MV-4-11 (cell line): ENCODE data around the gene ABL2.
"Not testable (repeated sequence)": the region's sequence is repeated elsewhere in the genome, so short reads cannot be mapped to it uniquely, and the experiment has no call there.

Experiments
- DNase-seq: peaks from one replicate; lab custom pipeline; 2025; lab: John Stamatoyannopoulos, UW

Gene ABL2

DNA sequence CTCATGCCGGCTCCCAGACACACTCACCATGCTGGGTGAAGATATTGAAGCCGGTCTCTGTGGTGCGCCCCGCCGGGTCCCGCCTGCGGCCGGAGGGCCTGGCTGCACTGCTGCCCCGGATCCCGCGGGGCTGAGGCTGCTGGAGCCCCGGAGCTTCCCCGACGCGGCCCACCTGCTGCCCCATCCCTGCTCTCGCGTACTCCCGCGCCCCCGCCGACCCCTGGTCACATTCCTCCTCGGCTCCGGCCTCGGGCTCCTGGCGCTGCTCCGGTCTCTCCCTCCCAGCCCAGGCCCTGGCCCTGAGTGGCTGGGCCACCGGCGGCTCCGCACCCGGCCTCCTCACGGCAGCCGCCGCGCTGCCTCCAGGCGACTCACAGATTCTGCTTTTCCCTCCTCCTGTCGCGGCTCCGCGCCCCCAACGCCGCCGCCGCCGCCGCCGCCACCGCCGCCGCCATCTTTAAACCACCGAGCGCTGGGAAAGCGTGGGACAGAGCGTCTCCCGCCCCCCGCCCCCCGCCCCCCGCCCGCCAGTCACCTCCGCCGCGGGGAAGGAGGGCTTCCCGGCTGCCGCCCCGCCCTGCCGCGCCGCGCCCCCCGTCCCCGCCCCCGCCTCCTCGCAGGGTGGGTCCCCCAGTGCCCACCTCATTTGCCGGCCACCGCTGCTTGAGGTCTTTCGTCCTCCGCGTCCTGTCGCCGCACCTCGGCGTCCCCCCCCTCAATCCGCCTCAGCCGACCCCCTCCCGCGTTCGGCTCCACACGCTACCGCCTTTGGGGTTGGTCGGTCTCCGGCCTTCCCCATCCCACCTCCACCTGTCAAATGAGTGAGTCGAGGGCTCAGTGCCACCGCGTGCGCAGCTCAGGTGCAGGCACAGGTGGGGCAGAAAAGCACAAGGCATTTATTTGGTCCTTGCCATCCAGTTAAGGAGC, at the start of gene ABL2:
ABL2 (minus strand) TSS at position 464 of the 927 bp plus-strand sequence; CDS start at position 184, 280 bp downstream.
- DNase-seq, result no peak

DNA sequence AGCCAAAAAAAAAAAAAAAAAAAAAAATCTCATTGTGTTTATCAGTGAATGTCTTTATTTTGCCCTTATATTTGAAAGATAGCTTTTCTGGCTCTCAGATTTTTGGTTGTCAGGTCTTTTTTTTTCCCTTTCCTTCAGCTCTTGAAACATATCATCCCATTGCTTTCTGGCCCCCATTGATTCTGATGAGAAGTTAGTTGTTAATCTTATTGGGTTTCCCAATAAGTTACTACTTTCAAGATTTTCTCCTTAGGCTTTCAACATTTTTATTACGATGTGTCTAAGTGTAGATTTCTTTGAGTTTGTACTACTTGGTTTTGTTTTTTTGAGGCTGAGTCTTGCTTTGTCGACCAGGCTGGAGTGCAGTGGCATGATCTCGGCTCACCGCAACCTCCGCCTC, 49.4 kb upstream of the ABL2 start:
- no peak for DNase-seq

DNA sequence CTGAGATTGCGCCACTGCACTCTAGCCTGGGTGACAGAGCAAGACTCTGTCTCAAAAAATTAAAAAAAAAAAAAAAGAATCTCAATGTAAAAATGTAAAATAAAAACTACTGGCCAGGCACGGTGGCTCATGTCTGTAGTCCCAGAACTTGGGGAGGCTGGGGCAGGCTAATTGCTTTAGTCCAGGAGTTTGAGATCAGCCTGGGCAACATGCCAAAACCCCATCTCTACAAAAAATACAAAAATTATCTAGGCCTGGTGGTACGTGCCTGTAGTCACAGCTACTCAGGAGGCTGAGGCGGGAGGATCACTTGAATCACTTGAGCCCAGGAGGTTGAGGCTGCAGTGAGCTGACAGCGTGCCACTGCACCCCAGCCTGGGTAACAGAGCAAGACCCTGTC, 44.9 kb upstream of the ABL2 start:
- DNase-seq, result not testable (repeated sequence)

DNA sequence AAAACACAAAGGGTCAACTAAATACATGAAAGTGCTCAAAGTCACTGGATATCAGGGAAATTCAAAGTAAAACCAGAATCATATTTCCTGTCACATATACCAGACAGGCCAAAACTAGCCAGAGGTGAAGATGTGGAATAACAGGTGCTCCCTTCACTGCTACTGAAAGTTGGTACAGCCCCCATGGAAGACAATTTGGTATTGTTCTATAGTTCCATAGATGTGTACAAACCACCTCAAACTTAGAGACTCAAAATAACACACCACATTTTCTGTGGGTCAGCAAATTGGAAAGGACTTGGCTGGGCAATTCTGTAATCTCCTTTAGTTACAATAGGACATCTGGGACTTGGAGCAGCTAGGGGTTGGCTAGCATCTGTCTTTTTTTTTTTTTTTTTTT, 39.6 kb upstream of the ABL2 start:
- DNase-seq, result no peak

DNA sequence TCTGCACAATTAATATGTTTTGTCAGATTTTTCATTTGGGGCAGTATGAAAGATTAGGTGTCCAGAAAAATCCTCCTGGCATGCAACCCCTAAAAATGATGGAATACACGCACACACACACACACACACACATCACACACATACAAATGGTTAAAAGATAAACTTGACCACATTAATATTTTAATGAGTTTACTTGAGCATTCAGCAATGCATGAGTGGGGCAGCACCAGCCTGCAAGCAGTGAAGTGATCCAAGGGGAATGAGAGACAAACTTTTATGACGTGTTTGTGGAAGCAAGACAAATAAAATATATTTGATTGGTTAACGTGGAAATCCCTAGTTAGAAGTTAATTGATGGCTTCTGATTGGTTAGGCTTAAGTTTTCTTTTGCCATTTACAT, 35.0 kb upstream of the ABL2 start:
- DNase-seq, result no peak

DNA sequence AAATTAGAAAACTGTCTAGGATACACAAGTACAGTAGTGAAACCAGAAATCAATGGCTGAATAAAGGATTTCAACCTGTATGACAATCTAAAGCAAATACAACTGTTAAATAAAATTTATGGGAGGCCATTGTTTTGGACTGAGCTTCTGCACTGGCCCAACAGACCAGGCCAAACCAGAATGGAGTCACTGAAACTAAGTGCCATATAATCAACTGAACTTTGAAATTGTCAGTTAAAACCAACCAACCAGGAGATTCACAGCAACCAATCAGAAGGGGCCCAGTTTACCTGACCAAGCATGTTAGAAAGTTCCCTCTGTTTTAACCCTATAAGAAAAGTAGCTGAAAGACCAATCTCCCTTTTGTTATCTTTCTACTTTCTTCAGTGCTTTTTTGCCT, 33.6 kb upstream of the ABL2 start:
- DNase-seq, result no peak

DNA sequence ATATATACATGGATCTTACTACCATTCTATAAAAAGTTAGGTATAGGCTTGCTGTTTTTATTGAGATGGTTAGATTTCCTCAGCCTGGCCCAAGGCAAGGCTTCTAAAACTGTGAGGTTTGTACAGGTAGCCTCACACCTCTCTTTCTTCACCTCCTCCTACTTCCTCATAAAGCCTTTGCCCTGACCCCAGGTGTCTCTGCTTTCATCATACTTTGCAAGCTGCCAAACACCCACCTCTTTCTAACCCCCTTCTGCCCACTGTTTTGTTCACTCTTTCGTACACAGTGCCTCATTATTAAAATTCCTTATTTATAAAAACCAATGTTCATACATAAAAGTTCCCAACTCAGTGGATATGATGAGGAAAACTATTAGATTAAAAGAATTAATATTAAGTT, 32.7 kb upstream of the ABL2 start:
- no peak for DNase-seq

DNA sequence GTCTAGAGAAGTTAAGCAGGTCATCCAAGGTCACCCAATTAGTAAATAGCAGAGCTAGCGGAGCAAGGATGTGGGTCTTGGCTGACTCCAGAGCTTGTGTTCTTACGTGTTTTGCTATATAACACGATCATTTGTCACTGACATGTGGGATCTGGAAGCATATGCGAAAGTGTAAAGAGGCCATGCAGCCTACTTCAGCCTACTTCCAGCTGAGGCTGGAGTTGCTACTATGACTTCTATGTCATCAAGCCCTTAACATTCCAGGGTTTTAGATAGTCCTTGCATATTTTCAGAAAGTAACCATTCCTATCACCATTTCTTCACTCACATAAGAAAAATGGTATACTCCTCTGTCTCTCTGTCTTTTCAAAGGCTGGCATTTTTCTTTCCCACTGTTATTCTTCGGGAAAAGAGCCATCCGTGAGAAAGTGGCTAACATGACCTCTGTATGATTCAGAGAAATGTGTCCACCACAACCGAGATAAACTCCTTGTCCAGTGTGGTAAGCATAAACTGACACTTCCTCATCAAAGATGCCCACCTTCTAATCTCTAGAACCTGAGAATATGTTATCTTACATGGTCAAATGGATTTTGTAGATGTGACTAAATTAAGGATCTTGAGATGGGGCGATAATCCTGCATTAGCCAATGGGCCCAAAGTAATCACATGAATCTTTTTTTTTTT, 24.0 kb upstream of the ABL2 start:
- DNase-seq, result no peak

DNA sequence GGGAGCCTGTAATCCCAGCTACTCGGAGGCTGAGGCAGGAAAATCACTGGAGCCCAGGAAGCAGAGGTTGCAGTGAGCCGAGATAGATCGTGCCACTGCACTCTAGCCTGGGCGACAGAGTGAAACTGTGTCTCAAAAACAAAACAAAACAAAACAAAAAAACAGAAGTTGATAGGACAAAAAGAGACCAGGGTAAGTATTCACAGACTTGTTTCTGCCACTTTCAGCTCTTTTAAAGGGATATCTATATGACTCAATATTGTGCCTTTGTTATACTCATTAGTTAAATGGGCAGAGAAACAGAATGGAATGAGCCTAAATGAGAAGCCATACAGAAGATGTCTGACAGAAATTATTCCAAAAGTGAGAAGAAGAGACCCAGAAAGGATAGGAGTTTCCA, 23.1 kb upstream of the ABL2 start:
- DNase-seq, result peak; percentile 21

DNA sequence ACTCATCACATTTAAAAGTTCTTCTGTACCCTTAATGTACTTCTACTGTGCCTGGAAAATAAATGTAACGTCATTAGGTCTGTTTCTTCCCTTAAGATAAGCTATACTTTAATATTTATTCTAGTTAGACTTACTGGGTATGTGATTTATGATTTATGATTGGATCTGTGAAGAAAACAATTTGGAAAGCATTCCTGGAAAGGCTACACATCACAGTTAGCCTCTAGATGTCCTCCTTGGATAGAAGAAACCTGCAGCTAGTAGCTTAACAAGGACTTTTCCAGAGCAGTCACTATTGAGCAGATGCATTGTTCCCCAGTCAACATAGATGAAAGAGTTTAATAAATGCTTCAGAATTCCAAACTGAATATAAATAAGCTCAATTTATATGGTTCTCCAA, 22.2 kb upstream of the ABL2 start:
- peak; percentile 13 for DNase-seq

DNA sequence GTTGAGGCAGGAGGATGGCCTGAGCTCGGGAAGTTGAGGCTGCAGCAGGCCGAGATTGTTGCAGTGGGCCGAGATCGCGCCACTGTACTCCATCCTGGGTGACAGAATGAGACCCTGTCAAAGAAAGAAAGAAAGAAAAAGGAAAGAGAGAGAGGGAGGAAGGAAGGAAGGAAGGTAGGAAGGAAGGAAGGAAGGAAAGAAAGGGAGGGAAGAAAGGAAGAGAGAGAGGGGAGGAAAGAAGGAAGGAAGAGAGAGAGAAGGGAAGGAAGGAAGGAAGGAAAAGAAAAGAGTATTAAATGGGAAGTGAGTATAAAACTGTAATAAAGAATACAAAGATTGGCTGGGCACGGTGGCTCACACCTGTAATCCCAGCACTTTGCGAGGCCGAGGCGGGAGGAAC, 18.4 kb upstream of the ABL2 start:
- no peak for DNase-seq

DNA sequence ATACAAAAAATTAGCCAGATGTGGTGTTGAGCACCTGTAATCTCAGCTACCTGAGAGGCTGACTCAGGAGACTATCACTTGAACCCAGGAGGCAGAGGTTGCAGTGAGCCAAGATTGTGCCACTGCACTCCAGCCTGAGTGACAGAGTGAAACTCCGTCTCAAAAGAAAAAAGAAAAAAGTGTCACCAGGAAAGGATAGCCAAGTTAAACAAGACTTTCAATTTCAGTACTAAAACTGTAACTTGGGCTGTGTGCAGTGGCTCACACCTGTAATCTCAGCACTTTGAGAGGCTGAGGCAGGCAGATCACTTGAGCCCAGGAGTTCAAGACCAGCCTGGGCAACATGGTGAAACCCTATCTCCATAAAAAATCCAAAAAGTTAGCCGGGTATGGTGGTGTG, 15.9 kb upstream of the ABL2 start:
- DNase-seq, result not testable (repeated sequence)

DNA sequence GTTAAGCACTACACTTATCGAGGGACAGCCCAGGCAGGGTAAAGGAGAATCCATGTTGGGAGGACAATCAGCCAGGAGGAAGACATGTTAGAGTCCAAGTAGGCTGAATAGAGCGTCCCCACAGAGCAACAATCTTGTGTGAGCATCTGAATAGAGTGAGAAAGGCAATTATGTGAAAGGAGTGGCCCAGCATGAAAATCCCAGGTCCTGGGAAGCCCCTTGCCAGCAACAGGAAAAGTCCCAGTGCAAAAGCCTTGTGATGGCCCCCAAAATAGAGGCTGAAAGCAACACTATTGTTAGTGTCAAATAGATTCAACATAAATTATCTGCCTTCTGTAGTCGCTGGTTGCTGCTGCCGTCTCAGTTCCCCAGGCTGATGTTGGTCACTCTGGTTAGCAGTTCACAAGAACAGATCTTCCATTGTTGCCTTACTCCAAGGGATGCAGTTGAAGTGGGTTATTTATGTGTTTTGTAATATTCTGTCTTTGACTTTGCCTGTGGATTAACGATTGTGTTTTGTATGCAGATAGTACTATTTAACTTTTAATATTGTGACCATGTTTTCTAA, 12.1 kb upstream of the ABL2 start:
- no peak for DNase-seq

DNA sequence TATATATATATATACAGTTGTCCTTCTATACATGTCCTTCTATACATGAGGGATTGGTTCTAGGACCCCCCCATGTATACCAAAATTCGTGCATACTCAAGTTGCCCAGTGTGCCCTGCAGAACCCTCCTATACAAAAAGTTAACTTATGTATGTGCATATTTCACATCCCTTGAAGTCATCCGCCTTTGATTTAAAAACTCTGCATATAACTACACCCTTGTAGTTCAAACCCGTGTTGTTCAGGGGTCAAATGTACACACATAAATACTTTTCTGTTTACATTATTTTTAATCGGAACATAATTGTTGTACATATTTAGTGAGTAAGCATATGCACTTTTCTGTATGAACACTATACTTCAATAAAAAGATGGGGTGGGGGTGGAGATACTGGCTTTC, 7.7 kb upstream of the ABL2 start:
- DNase-seq, result no peak

DNA sequence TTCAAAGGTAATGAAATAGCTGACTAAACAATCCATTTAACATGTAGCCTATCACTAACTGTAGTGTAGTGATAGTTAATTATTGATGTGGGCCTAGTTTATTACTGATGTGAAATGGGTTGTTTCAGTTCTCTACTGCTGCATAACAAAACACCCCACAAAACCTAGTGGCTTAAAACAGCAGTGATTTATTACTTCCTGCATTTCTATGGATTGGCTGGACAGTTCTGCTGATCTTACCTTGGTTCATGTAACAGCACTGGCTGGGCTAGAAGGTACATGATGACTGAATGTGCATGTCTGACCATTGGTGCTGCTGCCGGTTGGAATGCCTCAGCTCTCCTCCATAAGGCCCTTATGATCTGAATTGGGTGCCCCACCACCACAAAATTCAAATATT, 5.4 kb upstream of the ABL2 start:
- DNase-seq, result no peak

DNA sequence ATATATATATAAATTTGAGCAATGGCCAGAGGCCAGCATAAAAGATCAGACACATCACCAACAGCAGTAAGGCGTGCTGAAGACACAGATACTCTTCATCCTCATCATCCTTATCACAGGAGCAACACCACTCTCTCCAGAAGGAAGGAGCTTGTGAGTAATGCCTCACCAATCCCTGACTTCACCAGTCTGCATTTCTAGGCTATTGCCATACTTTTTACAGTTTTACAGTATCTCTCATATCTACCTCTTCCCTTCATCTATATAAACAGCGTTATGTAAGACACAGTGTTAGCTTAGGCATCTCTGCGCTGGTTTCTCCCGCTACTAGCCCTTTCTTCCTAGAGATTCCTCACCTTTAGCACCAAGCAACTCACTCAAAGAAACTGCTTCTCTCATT, 2.4 kb upstream of the ABL2 start:
- DNase-seq, result no peak

DNA sequence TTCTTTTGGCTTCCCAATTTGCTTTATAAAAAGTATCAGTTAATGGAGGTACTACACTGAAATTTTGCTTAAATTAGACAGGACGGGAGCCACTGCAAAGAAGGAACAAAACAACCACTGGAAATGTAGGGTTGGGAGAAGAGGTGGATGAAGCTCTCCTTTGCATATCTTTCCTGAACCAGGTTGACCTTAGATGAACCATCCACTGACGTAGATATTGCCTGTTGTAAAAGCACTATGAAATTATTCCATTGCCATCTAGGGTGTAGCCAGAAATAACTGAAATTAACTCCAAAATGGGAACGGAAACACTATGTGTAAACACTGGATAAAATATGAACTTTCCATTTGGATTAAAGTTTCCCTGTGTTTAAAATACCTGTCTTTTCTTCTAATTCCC, 1.2 kb upstream of the ABL2 start:
- DNase-seq, result no peak

DNA sequence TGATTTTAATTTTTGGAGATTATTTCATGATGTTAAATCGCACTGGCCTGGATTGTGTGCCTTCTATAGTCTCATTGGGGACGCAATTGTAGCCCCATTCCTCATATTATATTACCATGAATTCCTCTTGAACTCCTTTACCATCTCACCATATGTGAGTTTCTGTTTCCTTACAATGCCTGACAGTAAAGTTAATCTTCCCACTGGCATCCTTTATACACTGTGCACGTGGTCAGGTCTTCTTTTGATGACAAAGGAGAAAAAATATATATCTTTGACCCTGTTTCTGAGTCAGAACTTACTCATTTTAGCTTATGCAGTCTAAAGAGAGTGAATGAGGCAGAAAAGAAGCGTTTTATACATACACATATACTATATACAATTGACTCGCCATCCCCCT, 774 bp upstream of the ABL2 start:
- DNase-seq, result no peak

DNA sequence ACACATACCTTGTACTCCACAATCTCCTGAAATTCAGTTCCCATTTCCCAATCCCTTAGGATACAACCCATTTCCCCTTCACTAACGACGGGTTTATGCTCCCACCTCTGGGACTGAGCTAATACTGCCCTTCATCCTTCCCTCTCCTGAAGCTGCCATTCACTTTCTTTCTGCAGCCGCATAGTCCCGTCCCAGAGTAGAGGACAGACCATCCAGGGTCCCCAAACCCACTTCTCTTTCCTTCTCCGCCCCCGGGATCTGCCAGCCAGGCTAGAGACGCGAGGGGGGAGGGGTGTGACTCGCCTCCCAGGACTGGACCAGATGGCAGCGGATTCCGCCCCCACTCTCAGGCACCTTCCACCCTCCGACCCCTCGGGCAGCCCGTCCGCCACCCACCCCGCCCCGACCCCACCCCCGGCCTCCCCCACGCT, 679 bp downstream of the ABL2 start:
- no peak for DNase-seq

DNA sequence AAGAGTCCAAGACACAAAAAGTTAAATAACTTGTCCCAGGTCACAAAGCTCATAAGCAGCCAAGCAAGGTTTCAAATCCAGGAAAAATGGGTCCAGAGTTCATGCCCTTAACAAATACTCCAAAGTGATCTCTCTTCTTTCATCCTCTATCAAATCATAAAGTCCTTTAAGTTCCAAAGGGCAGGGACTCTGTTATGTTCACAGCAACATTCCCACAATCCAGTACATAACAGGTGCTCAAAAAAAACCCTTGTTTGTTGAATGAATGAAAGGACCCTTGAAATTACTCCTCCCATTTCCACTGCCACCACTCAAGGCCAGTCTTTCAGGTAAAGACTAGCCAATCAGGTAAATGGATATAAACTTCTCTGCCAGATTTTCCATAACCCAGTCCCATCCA, 2.7 kb downstream of the ABL2 start:
- no peak for DNase-seq

DNA sequence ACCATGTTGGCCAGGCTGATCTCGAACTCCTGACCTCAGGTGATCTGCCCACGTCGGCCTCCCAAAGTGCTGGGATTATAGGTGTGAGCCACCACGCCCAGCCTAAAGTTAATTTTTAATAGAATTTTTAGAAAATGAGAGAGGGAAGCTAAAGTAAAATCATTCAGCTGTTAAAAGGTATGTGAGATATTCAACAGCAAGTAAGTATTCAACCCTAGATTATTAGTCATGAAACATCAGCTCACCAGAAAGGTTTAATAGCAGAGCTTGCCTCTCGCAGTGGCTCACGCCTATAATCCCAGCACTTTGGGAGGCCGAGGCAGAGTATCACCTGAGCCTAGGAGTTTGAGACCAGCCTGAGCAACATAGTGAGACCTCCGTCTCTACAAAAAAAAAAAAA, 5.0 kb downstream of the ABL2 start:
- DNase-seq, result not testable (repeated sequence)

DNA sequence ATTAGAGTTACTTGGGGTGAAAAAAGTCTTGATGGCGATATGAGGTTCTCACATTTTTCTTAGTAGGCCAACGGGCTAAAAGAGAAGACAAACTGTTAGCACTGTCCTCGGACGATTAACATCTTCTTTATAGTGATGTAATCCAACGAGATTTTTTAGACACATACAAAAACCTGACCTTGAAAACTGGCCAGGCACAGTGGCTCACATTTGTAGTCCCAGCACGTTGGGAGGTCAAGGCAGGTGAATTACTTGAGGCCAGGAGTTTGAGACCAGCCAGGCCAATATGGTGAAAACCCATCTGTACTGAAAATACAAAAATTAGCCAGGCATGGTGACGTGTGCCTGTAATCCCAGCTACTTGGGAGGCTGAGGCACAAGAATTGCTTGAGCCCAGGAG, 8.4 kb downstream of the ABL2 start:
- not testable (repeated sequence) for DNase-seq

DNA sequence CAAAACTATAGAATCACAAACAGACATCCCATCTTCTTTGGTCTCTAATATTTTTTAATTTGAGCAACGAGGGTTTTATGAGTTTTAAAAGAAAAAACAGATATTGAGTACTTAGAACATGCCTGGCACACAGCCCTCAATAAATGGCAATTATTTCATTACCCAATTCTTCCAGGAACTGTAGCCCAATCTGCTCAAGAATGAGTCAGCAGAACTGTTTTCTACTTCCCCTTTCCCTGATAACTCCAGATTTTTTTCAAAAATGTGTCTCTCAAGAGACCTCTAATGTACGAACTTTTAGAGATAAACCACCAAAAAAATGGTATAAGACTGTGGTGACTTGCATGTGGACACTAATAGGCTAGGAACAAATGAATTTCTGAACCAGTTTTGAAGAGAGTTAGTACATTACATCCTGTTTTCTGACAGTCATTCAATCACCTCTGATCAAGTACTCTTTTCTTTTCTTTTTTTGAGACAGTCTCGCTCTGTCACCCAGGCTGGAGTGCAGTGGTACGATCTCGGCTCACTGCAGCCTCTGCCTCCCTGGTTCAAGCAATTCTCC, 11.5 kb downstream of the ABL2 start:
- DNase-seq, result peak; percentile 87
